A549 (cell line): ENCODE measurements around the gene NHLH1.

Experiments used
- CEBPB ChIP-seq, 2 experiments: fragments of >200 bp in 1 of 2; sonication (Bioruptor Twin) in 1 of 2; formaldehyde crosslinking in 1 of 2; IDR thresholded peaks; 2 replicates each; pipeline ENCODE4 v1.6.1; 2012 to 2016
- EP300 ChIP-seq, 2 experiments: fragments of >200 bp; sonication (Bioruptor Twin); formaldehyde crosslinking; IDR thresholded peaks; 2 replicates in 1 of 2; 3 replicates in 1 of 2; pipeline ENCODE4 v1.6.1; 2016 to 2017
- FOSL2 ChIP-seq, 2 experiments: fragments of 450-650 bp in 1 of 2; fragments of >200 bp in 1 of 2; sonication (Bioruptor Twin) in 1 of 2; formaldehyde crosslinking; IDR thresholded peaks; 2 replicates each; pipeline versions ENCODE4 v1.5.0 to v1.6.1; 2016 to 2020; ENCODE audit warnings: mild to moderate bottlenecking in 1 of 2, moderate library complexity in 1 of 2
- FOXS1 ChIP-seq: fragments of 250-450 bp; sonication (Bioruptor Pico); IDR thresholded peaks from 2 replicates; pipeline ENCODE4 v1.5.0; 2020; ENCODE audit warnings: mild to moderate bottlenecking, moderate library complexity
- HOXB5 ChIP-seq: fragments of 250-450 bp; sonication (Bioruptor Pico); IDR thresholded peaks from 2 replicates; pipeline ENCODE4 v1.5.0; 2020; ENCODE audit warnings: mild to moderate bottlenecking, moderate library complexity
- JUNB ChIP-seq: fragments of >200 bp; sonication (Bioruptor Twin); formaldehyde crosslinking; IDR thresholded peaks from 2 replicates; pipeline ENCODE4 v1.6.1; 2016
- MAZ ChIP-seq: fragments of 150-350 bp; IDR thresholded peaks from 2 replicates; pipeline ENCODE4 v1.6.1; 2014; ENCODE audit warnings: antibody characterized with exemption, low read depth, low read length, borderline replicate concordance
- PHF8 ChIP-seq: fragments of 200-600 bp; sonication (generic); IDR thresholded peaks from 2 replicates; pipeline ENCODE4 v1.6.1; 2016; ENCODE audit warnings: low read depth, mild to moderate bottlenecking, antibody characterized with exemption, moderate library complexity, borderline replicate concordance
- POLR2A ChIP-seq: IDR thresholded peaks from 2 replicates; pipeline ENCODE4 v1.6.1; 2012; ENCODE audit warnings: mild to moderate bottlenecking, low read length
- RNF2 ChIP-seq: fragments of 200-600 bp; sonication (generic); IDR thresholded peaks from 2 replicates; pipeline ENCODE4 v1.6.1; 2016; ENCODE audit warnings: low read depth, mild to moderate bottlenecking, antibody characterized with exemption, moderate library complexity, borderline replicate concordance
- SMC3 ChIP-seq: fragments of >200 bp; sonication (Bioruptor Twin); formaldehyde crosslinking; IDR thresholded peaks from 3 replicates; pipeline ENCODE4 v1.6.1; 2018; ENCODE audit warnings: inconsistent platforms
- TF ChIP-seq, protein P1 (sequence below): fragments of >200 bp; sonication (Bioruptor Twin); formaldehyde crosslinking; IDR thresholded peaks from 3 replicates; pipeline ENCODE4 v1.5.1; 2016
- TF ChIP-seq, protein P2 (sequence below): fragments of 450-650 bp; IDR thresholded peaks from 2 replicates; pipeline ENCODE4 v1.6.1; 2014; ENCODE audit warnings: antibody characterized with exemption
- TF ChIP-seq, protein P3 (sequence below): IDR thresholded peaks from 2 replicates; pipeline ENCODE4 v1.6.1; 2012

DNA sequence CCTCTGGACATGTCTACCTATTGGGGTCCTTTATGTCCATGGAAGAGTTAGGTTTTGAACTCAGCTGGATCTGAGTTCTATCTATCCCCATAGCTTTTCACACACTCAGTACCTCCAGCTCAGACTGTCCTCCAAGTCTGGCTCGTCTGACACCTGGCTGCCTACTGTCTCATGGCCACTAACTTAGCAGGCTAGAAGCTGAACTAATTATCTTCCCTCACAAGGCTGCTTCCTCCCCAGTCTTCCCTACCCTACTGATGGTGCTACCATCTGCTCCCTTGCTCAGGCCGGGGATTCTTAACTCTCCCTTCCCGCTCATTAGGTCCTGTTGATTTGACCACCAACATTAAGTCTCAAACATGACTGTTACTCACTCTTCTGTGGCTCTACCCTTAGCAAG, 46.8 kb downstream of the NHLH1 start:
- TF ChIP-seq RNF2 (no peak), POLR2A (no peak), HOXB5 (CRISPR knock-in tag) (no peak), FOXS1 (CRISPR knock-in tag) (no peak), FOSL2 (IDR thresholded peaks at IDR 0.05) (no peak), FOSL2 (CRISPR knock-in tag; IDR thresholded peaks at IDR 0.05) (no peak), EP300 (IDR thresholded peaks at IDR 0.05) (no peak), PHF8 (no peak), MAZ (no peak), SMC3 (no peak), JUNB (no peak), CEBPB (IDR thresholded peaks at IDR 0.05) (no peak)
- TF ChIP-seq, protein P1, sequence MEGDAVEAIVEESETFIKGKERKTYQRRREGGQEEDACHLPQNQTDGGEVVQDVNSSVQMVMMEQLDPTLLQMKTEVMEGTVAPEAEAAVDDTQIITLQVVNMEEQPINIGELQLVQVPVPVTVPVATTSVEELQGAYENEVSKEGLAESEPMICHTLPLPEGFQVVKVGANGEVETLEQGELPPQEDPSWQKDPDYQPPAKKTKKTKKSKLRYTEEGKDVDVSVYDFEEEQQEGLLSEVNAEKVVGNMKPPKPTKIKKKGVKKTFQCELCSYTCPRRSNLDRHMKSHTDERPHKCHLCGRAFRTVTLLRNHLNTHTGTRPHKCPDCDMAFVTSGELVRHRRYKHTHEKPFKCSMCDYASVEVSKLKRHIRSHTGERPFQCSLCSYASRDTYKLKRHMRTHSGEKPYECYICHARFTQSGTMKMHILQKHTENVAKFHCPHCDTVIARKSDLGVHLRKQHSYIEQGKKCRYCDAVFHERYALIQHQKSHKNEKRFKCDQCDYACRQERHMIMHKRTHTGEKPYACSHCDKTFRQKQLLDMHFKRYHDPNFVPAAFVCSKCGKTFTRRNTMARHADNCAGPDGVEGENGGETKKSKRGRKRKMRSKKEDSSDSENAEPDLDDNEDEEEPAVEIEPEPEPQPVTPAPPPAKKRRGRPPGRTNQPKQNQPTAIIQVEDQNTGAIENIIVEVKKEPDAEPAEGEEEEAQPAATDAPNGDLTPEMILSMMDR: no peak
- TF ChIP-seq, protein P2, sequence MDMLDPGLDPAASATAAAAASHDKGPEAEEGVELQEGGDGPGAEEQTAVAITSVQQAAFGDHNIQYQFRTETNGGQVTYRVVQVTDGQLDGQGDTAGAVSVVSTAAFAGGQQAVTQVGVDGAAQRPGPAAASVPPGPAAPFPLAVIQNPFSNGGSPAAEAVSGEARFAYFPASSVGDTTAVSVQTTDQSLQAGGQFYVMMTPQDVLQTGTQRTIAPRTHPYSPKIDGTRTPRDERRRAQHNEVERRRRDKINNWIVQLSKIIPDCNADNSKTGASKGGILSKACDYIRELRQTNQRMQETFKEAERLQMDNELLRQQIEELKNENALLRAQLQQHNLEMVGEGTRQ: no peak
- TF ChIP-seq, protein P3, sequence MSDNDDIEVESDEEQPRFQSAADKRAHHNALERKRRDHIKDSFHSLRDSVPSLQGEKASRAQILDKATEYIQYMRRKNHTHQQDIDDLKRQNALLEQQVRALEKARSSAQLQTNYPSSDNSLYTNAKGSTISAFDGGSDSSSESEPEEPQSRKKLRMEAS: no peak
